ENCODE results near the gene POLR1C.
A peak's percentile ranks its signal among the peaks of the same experiment; 100 is the strongest.

POLR1C gene

GRCh38 chr6:43489277-43490072 is 27.4 kb upstream of the POLR1C start:
- Histone ChIP-seq H3K27me3 (no peaks in the 10 kb centered on the region), H3K4me1 (peaks cover 0 to 37% (median 5%) of the 10 kb centered on the region in 10 experiments; a peak in 16 of 20 replicates), H3K4me2 (peak overlapping the region in 7 of 11 experiments; percentile 37 to 89 (median 80); a peak in 18 of 22 replicates), H4K20me1 (peaks cover 29 to 59% (median 41%) of the 10 kb centered on the region in 11 experiments; a peak in 21 of 22 replicates), H3K27ac (peak overlapping the region in 8 of 11 experiments; percentile 9 to 66 (median 46); a peak in 14 of 22 replicates), H3K4me3 (peak overlapping the region in 2 of 10 experiments; percentile 26 to 29; a peak in 3 of 20 replicates), H3K9me3 (replicated peaks in 1 of 11) (no peaks in the 10 kb centered on the region), H3K9ac (peak overlapping the region in 8 of 11 experiments; percentile 11 to 65 (median 39); a peak in 12 of 22 replicates), H3K36me3 (peaks cover 0 to 55% (median 30%) of the 10 kb centered on the region in 11 experiments; a peak in 21 of 22 replicates)
- TF ChIP-seq Cebpa-rat (IDR thresholded peaks at IDR 0.05): no peak

- Histone ChIP-seq H3K4me2 (peak overlapping the region in 5 of 11 experiments; percentile 71 to 89 (median 81); a peak in 10 of 22 replicates), H3K4me1 (peaks cover 9 to 48% (median 16%) of the 10 kb centered on the region in 10 experiments), H4K20me1 (peaks cover 20 to 59% (median 42%) of the 10 kb centered on the region in 11 experiments), H3K9me3 (replicated peaks in 1 of 11) (no peaks in the 10 kb centered on the region), H3K36me3 (peaks cover 0 to 45% (median 27%) of the 10 kb centered on the region in 11 experiments; a peak in 21 of 22 replicates), H3K9ac (peak overlapping the region in 4 of 11 experiments; percentile 41 to 65 (median 60); a peak in 4 of 22 replicates), H3K27ac (peak overlapping the region in 1 of 11 experiments; percentile 66; a peak in 1 of 22 replicates), H3K27me3 (no peaks in the 10 kb centered on the region), H3K4me3 (no peak overlapping the region)
- no peak for TF ChIP-seq Cebpa-rat (IDR thresholded peaks at IDR 0.05)
Measured at GRCh38 chr6:43490523-43490939, 26.4 kb upstream of the POLR1C start.

GRCh38 chr6:43491750-43492661 is 24.9 kb upstream of the POLR1C start:
- peaks cover 19 to 56% (median 28%) of the 10 kb centered on the region in 10 experiments for H3K4me1 ChIP-seq
- peaks cover 0 to 32% (median 19%) of the 10 kb centered on the region in 11 experiments; a peak in 20 of 22 replicates for H3K36me3 ChIP-seq
- H3K27me3 ChIP-seq: no peaks in the 10 kb centered on the region
- H4K20me1 ChIP-seq: peaks cover 6 to 57% (median 52%) of the 10 kb centered on the region in 11 experiments
- no peak overlapping the region for H3K27ac ChIP-seq
- peak overlapping the region in 1 of 11 experiments; percentile 2; a peak in 1 of 22 replicates for H3K9ac ChIP-seq
- no peaks in the 10 kb centered on the region for H3K9me3 ChIP-seq (replicated peaks in 1 of 11)
- no peak overlapping the region for H3K4me3 ChIP-seq
- no peak overlapping the region for H3K4me2 ChIP-seq
- TF ChIP-seq Cebpa-rat (IDR thresholded peaks at IDR 0.05): no peak

GRCh38 chr6:43492673-43493072 is 24.2 kb upstream of the POLR1C start:
- no peak for TF ChIP-seq Cebpa-rat (IDR thresholded peaks at IDR 0.05)
- H3K4me3 ChIP-seq: no peak overlapping the region
- H3K4me1 ChIP-seq: peaks cover 19 to 55% (median 29%) of the 10 kb centered on the region in 10 experiments
- H4K20me1 ChIP-seq: peaks cover 0 to 61% (median 52%) of the 10 kb centered on the region in 11 experiments
- no peak overlapping the region for H3K27ac ChIP-seq
- no peaks in the 10 kb centered on the region for H3K27me3 ChIP-seq
- no peaks in the 10 kb centered on the region for H3K9me3 ChIP-seq (replicated peaks in 1 of 11)
- H3K4me2 ChIP-seq: no peak overlapping the region
- 0 out of 22 replicates have a peak overlapping the region, but pooled peaks of 1 of the 11 experiments have one; percentile 2 for H3K9ac ChIP-seq
- peaks cover 3 to 34% (median 25%) of the 10 kb centered on the region in 11 experiments for H3K36me3 ChIP-seq

GRCh38 chr6:43493230-43493629 is 23.7 kb upstream of the POLR1C start:
- TF ChIP-seq Cebpa-rat (IDR thresholded peaks at IDR 0.05): no peak
- Histone ChIP-seq H3K4me3 (no peak overlapping the region), H3K27me3 (no peaks in the 10 kb centered on the region), H3K9ac (no peak overlapping the region), H3K9me3 (replicated peaks in 1 of 11) (no peaks in the 10 kb centered on the region), H3K36me3 (peaks cover 9 to 39% (median 31%) of the 10 kb centered on the region in 11 experiments), H4K20me1 (peaks cover 0 to 67% (median 52%) of the 10 kb centered on the region in 11 experiments), H3K4me2 (no peak overlapping the region), H3K4me1 (peaks cover 19 to 49% (median 29%) of the 10 kb centered on the region in 10 experiments), H3K27ac (no peak overlapping the region)

GRCh38 chr6:43493833-43494232 is 23.1 kb upstream of the POLR1C start:
- H3K4me2 ChIP-seq: peak overlapping the region in 4 of 11 experiments; percentile 71 to 89 (median 85); a peak in 5 of 22 replicates
- no peak overlapping the region for H3K4me3 ChIP-seq
- H4K20me1 ChIP-seq: peaks cover 2 to 69% (median 52%) of the 10 kb centered on the region in 11 experiments; a peak in 21 of 22 replicates
- H3K4me1 ChIP-seq: peaks cover 19 to 43% (median 29%) of the 10 kb centered on the region in 10 experiments
- H3K9me3 ChIP-seq (replicated peaks in 1 of 11): no peaks in the 10 kb centered on the region
- H3K9ac ChIP-seq: no peak overlapping the region; a peak in 1 of 22 replicates
- peaks cover 15 to 45% (median 37%) of the 10 kb centered on the region in 11 experiments for H3K36me3 ChIP-seq
- 0 out of 22 replicates have a peak overlapping the region, but pooled peaks of 2 of the 11 experiments have one; percentile 1 to 2 for H3K27ac ChIP-seq
- TF ChIP-seq Cebpa-rat (IDR thresholded peaks at IDR 0.05): no peak
- no peaks in the 10 kb centered on the region for H3K27me3 ChIP-seq

GRCh38 chr6:43494321-43494720 is 22.6 kb upstream of the POLR1C start:
- peak overlapping the region in 8 of 11 experiments; percentile 13 to 89 (median 78); a peak in 14 of 22 replicates for H3K4me2 ChIP-seq
- peaks cover 19 to 38% (median 29%) of the 10 kb centered on the region in 10 experiments for H3K4me1 ChIP-seq
- no peaks in the 10 kb centered on the region for H3K9me3 ChIP-seq (replicated peaks in 1 of 11)
- H3K27me3 ChIP-seq: no peaks in the 10 kb centered on the region
- H3K27ac ChIP-seq: peak overlapping the region in 4 of 11 experiments; percentile 36 to 59 (median 50); a peak in 3 of 22 replicates
- peaks cover 20 to 50% (median 42%) of the 10 kb centered on the region in 11 experiments for H3K36me3 ChIP-seq
- H3K4me3 ChIP-seq: no peak overlapping the region
- H3K9ac ChIP-seq: peak overlapping the region in 1 of 11 experiments; percentile 20; a peak in 1 of 22 replicates
- TF ChIP-seq Cebpa-rat (IDR thresholded peaks at IDR 0.05): no peak
- peaks cover 7 to 69% (median 52%) of the 10 kb centered on the region in 11 experiments; a peak in 21 of 22 replicates for H4K20me1 ChIP-seq

- Histone ChIP-seq H3K27me3 (no peaks in the 10 kb centered on the region), H3K4me1 (peaks cover 19 to 34% (median 28%) of the 10 kb centered on the region in 10 experiments), H3K9me3 (replicated peaks in 1 of 11) (no peaks in the 10 kb centered on the region), H3K27ac (peak overlapping the region in 8 of 11 experiments; percentile 23 to 59 (median 42); a peak in 13 of 22 replicates), H3K9ac (peak overlapping the region in 2 of 11 experiments; percentile 20 to 24; a peak in 2 of 22 replicates), H4K20me1 (peaks cover 9 to 69% (median 52%) of the 10 kb centered on the region in 11 experiments; a peak in 20 of 22 replicates), H3K36me3 (peaks cover 24 to 55% (median 46%) of the 10 kb centered on the region in 11 experiments), H3K4me3 (no peak overlapping the region; a peak in 1 of 20 replicates), H3K4me2 (peak overlapping the region; percentile 13 to 89 (median 71); a peak in 21 of 22 replicates)
- TF ChIP-seq Cebpa-rat (IDR thresholded peaks at IDR 0.05): no peak
Measured at GRCh38 chr6:43494766-43495165, 22.1 kb upstream of the POLR1C start.

Measured in BLaER1 treated with 17β-estradiol and CSF1 and Interleukin-3, amounts not matched to agents 10 nM and 100 nM (cell line).